HCT116 (cell line): Measurements from ENCODE around the gene DUSP16. TPM values are rescaled to one million over a fixed set of nuclear protein-coding genes. Genes with fewer than 3 reads are reported as not detected.

ENCODE experiments used
- ATAC-seq: fragments of 200-7000 bp; cut with Tn5 transposase; 2 replicates; pipeline ENCODE4 v1.9.1; 2020; ENCODE audit warnings: mild to moderate bottlenecking, moderate library complexity
- BruUV-seq: library from RNA; stranded (reverse); fragments of 400-500 nt; replicated peaks from 2 replicates; lab custom pipeline; 2021; lab: Mats Ljungman, UMichigan
- CTCF ChIA-PET: fragments of 300-600 bp; sonication (Branson Sonifier 250); formaldehyde crosslinking; loops from one replicate; lab custom pipeline; 2021; ENCODE audit warnings: antibody characterized with exemption; lab: Charles Lee
- POLR2A ChIA-PET: fragments of 300-600, 350-600 bp; sonication (Branson Sonifier 250); formaldehyde crosslinking; loops from one replicate; lab custom pipeline; 2021; ENCODE audit warnings: antibody characterized with exemption; lab: Charles Lee
- RAD21 ChIA-PET, 2 experiments: fragments of 300-600 bp; sonication (Branson Sonifier 250); formaldehyde crosslinking; loops; one replicate each; lab custom pipeline; 2023; ENCODE audit warnings: low total read pairs in 2 of 2; ENCODE audit not compliant: uncharacterized antibody in 2 of 2, unreplicated experiment in 2 of 2, low non-redundant PET in 1 of 2; lab: Charles Lee
- DNase-seq: peaks from one replicate; pipeline ENCODE4 v3.0.0-alpha.2; 2010; ENCODE audit warnings: low read depth, low spot score
- H2AFZ ChIP-seq: fragments of 200-600 bp; shearing (Covaris generic), sonication (generic); 2 replicates; pipeline ENCODE4 v1.6.1; 2017; ENCODE audit warnings: low read depth, mixed run types, mixed read lengths, antibody characterized with exemption, low read length; ENCODE audit not compliant: poor library complexity, severe bottlenecking
- H3K27ac ChIP-seq: 2 replicates; pipeline ENCODE4 v1.5.1; 2012; ENCODE audit warnings: low read depth, low read length
- H3K27me3 ChIP-seq: fragments of 200-600 bp; sonication (generic); 2 replicates; pipeline ENCODE4 v1.6.1; 2016; ENCODE audit warnings: mixed run types, low read length, mixed read lengths; ENCODE audit not compliant: insufficient read depth
- H3K36me3 ChIP-seq, 2 experiments: fragments of 200-500 bp in 1 of 2; fragments of 200-600 bp in 1 of 2; sonication (Bioruptor generic) in 1 of 2; sonication (generic) in 1 of 2; 2 replicates each; pipeline versions ENCODE4 v1.5.1 to v1.6.1; 2014 to 2016; ENCODE audit warnings: low read length in 2 of 2, inconsistent platforms in 1 of 2, mixed read lengths in 1 of 2, mixed run types in 1 of 2; ENCODE audit not compliant: insufficient read depth in 2 of 2, control insufficient read depth in 1 of 2
- H3K4me1 ChIP-seq, 2 experiments: fragments of 200-600 bp in 1 of 2; sonication (generic) in 1 of 2; 2 replicates each; pipeline versions ENCODE4 v1.5.1 to v1.6.1; 2012 to 2017; ENCODE audit warnings: low read length in 2 of 2, inconsistent platforms in 1 of 2, mild to moderate bottlenecking in 1 of 2, mixed read lengths in 1 of 2, mixed run types in 1 of 2, moderate library complexity in 1 of 2; ENCODE audit not compliant: insufficient read depth in 2 of 2, control insufficient read depth in 1 of 2
- H3K4me2 ChIP-seq: fragments of 200-600 bp; sonication (generic); 2 replicates; pipeline ENCODE4 v1.6.1; 2017; ENCODE audit warnings: mixed run types, low read length, mixed read lengths
- H3K4me3 ChIP-seq, 2 experiments: fragments of 200-600 bp in 1 of 2; sonication (generic) in 1 of 2; replicated peaks in 1 of 2; 2 replicates each; pipeline ENCODE4 v1.5.1; 2011 to 2016; ENCODE audit warnings: low read length in 2 of 2, control low read depth in 1 of 2, low read depth in 1 of 2, mild to moderate bottlenecking in 1 of 2, mixed read lengths in 1 of 2, mixed run types in 1 of 2
- H3K79me2 ChIP-seq: fragments of 200-600 bp; sonication (generic); 2 replicates; pipeline ENCODE4 v1.6.1; 2017; ENCODE audit warnings: mild to moderate bottlenecking, mixed run types, low read length, moderate library complexity, mixed read lengths; ENCODE audit not compliant: insufficient read depth
- H3K9ac ChIP-seq: fragments of 200-600 bp; sonication (generic); 2 replicates; pipeline ENCODE4 v1.6.1; 2016; ENCODE audit warnings: low read length, mixed read lengths
- H3K9me2 ChIP-seq: fragments of 200-600 bp; sonication (generic), shearing (Covaris generic); 2 replicates; pipeline ENCODE4 v1.6.1; 2017; ENCODE audit warnings: mixed run types, mild to moderate bottlenecking, moderate library complexity; ENCODE audit not compliant: insufficient read depth
- H3K9me3 ChIP-seq, 2 experiments: fragments of 200-500 bp in 1 of 2; fragments of 200-600 bp in 1 of 2; sonication (Bioruptor generic) in 1 of 2; sonication (generic) in 1 of 2; 2 replicates each; pipeline ENCODE4 v1.6.1; 2014 to 2017; ENCODE audit warnings: low read length in 2 of 2, mixed read lengths in 2 of 2, inconsistent platforms in 1 of 2, low read depth in 1 of 2, mild to moderate bottlenecking in 1 of 2, mixed run types in 1 of 2, moderate library complexity in 1 of 2; ENCODE audit not compliant: control insufficient read depth in 1 of 2, insufficient read depth in 1 of 2
- H4K20me1 ChIP-seq: fragments of 200-600 bp; sonication (generic), shearing (Covaris generic); 2 replicates; pipeline ENCODE4 v1.6.1; 2017; ENCODE audit warnings: mixed run types, mild to moderate bottlenecking, moderate library complexity; ENCODE audit not compliant: insufficient read depth
- CBX3 ChIP-seq: IDR thresholded peaks from 2 replicates; pipeline ENCODE4 v1.6.1; 2012; ENCODE audit warnings: low read depth
- CEBPB ChIP-seq: IDR thresholded peaks from 2 replicates; pipeline ENCODE4 v1.6.1; 2012; ENCODE audit warnings: low read depth
- JUND ChIP-seq: IDR thresholded peaks from 2 replicates; pipeline ENCODE4 v1.6.1; 2012
- SRF ChIP-seq: IDR thresholded peaks from 2 replicates; pipeline ENCODE4 v1.6.1; 2012; ENCODE audit warnings: low read depth
- TCF7L2 ChIP-seq: IDR thresholded peaks from 2 replicates; pipeline ENCODE4 v1.7.0; 2011; ENCODE audit warnings: borderline replicate concordance, inconsistent platforms; ENCODE audit not compliant: insufficient read depth, insufficient read length; ENCODE audit errors: extremely low read depth
- YY1 ChIP-seq: IDR thresholded peaks from 2 replicates; pipeline ENCODE4 v1.6.1; 2011; ENCODE audit warnings: low read length, low read depth, moderate library complexity, mild to moderate bottlenecking; ENCODE audit not compliant: insufficient replicate concordance; ENCODE audit errors: extremely low read depth
- intact Hi-C: fragments of 100-400 bp; cut with micrococcal nuclease; formaldehyde crosslinking; loops from 2 replicates; pipeline ENCODE4 v1.10.0; 2022
- total RNA-seq: library from RNA; stranded (reverse); gene quantifications from one replicate; pipeline ENCODE4 v1.2.1, GENCODE V29; 2021; ENCODE audit not compliant: unreplicated experiment
- TF ChIP-seq, protein P1 (sequence below): IDR thresholded peaks from 2 replicates; pipeline ENCODE4 v1.6.1; 2011; ENCODE audit warnings: mild to moderate bottlenecking, low read length, moderate library complexity; ENCODE audit not compliant: insufficient replicate concordance; ENCODE audit errors: extremely low read depth
- TF ChIP-seq, protein P2 (sequence below): IDR thresholded peaks from 2 replicates; pipeline ENCODE4 v1.6.1; 2012; ENCODE audit warnings: low read depth

The DUSP16 gene
- total RNA-seq, 1 experiment from 2014 or later = 13.4 TPM

GRCh38 chr12:12543959-12544358, 18.7 kb downstream of the DUSP16 start:
- no peaks in the 10 kb centered on the region for H3K27me3 ChIP-seq
- BruUV-seq = no TSS peak
- intact Hi-C loops = no loop called here
- TF ChIP-seq JUND = no peak
- H4K20me1 ChIP-seq = no peaks in the 10 kb centered on the region
- H3K9me3 ChIP-seq = no peaks in the 10 kb centered on the region
- no peak overlapping the region for H3K9ac ChIP-seq
- no peak overlapping the region for H2AFZ ChIP-seq
- no peaks in the 10 kb centered on the region for H3K36me3 ChIP-seq
- no peak overlapping the region for H3K4me2 ChIP-seq
- DNase-seq = no peak
- H3K9me2 ChIP-seq = no peaks in the 10 kb centered on the region
- H3K79me2 ChIP-seq = no peaks in the 10 kb centered on the region
- CTCF ChIA-PET = no interaction called here
- RAD21 ChIA-PET = no interaction called here
- no peak for ATAC-seq
- POLR2A ChIA-PET = no interaction called here
- no peak overlapping the region for H3K27ac ChIP-seq
- H3K4me1 ChIP-seq = no peaks in the 10 kb centered on the region
- no peak overlapping the region for H3K4me3 ChIP-seq

DNA sequence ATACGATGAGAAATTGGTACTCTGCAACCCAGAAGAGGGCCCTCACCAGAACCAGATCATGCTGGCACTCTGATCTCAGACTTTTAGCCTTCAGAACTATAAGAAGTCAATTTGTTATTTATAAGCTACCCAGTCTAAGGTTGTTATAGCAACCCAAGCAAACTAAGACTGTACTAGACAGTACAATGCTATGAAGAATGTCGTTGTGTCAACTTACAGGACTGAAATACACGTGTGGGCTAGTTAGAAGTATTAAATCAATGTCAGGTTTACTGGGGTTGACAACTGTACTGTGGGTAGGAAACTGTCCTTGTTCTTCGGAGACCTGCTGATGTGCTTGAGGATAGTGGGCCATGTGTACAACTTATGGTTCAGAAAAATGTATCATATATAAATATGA, 19.7 kb downstream of the DUSP16 start:
- H3K27me3 ChIP-seq = no peaks in the 10 kb centered on the region
- H3K4me1 ChIP-seq = no peaks in the 10 kb centered on the region
- H3K9me2 ChIP-seq = no peaks in the 10 kb centered on the region
- TF ChIP-seq, protein P1, sequence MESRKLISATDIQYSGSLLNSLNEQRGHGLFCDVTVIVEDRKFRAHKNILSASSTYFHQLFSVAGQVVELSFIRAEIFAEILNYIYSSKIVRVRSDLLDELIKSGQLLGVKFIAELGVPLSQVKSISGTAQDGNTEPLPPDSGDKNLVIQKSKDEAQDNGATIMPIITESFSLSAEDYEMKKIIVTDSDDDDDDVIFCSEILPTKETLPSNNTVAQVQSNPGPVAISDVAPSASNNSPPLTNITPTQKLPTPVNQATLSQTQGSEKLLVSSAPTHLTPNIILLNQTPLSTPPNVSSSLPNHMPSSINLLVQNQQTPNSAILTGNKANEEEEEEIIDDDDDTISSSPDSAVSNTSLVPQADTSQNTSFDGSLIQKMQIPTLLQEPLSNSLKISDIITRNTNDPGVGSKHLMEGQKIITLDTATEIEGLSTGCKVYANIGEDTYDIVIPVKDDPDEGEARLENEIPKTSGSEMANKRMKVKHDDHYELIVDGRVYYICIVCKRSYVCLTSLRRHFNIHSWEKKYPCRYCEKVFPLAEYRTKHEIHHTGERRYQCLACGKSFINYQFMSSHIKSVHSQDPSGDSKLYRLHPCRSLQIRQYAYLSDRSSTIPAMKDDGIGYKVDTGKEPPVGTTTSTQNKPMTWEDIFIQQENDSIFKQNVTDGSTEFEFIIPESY = no peak
- no peak for TF ChIP-seq CEBPB
- TF ChIP-seq TCF7L2 = no peak
- no peak for TF ChIP-seq YY1
- TF ChIP-seq, protein P2, sequence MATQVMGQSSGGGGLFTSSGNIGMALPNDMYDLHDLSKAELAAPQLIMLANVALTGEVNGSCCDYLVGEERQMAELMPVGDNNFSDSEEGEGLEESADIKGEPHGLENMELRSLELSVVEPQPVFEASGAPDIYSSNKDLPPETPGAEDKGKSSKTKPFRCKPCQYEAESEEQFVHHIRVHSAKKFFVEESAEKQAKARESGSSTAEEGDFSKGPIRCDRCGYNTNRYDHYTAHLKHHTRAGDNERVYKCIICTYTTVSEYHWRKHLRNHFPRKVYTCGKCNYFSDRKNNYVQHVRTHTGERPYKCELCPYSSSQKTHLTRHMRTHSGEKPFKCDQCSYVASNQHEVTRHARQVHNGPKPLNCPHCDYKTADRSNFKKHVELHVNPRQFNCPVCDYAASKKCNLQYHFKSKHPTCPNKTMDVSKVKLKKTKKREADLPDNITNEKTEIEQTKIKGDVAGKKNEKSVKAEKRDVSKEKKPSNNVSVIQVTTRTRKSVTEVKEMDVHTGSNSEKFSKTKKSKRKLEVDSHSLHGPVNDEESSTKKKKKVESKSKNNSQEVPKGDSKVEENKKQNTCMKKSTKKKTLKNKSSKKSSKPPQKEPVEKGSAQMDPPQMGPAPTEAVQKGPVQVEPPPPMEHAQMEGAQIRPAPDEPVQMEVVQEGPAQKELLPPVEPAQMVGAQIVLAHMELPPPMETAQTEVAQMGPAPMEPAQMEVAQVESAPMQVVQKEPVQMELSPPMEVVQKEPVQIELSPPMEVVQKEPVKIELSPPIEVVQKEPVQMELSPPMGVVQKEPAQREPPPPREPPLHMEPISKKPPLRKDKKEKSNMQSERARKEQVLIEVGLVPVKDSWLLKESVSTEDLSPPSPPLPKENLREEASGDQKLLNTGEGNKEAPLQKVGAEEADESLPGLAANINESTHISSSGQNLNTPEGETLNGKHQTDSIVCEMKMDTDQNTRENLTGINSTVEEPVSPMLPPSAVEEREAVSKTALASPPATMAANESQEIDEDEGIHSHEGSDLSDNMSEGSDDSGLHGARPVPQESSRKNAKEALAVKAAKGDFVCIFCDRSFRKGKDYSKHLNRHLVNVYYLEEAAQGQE = no peak
- TF ChIP-seq CBX3 = no peak
- TF ChIP-seq SRF = no peak
- POLR2A ChIA-PET = no interaction called here
- no peak overlapping the region for H3K4me2 ChIP-seq
- RAD21 ChIA-PET = no interaction called here
- H3K9ac ChIP-seq = no peak overlapping the region
- DNase-seq (no peak), ATAC-seq (no peak)
- no TSS peak for BruUV-seq
- H3K36me3 ChIP-seq = no peaks in the 10 kb centered on the region
- H3K4me3 ChIP-seq = no peak overlapping the region
- no peaks in the 10 kb centered on the region for H3K79me2 ChIP-seq
- CTCF ChIA-PET = interaction anchor here (0.6 kb wide), 1 partner anchor 194 kb away, joined by 3 read pairs; no protein-coding TSS in a partner anchor
- H2AFZ ChIP-seq = no peak overlapping the region
- no peaks in the 10 kb centered on the region for H3K9me3 ChIP-seq
- no peak overlapping the region for H3K27ac ChIP-seq
- no peaks in the 10 kb centered on the region for H4K20me1 ChIP-seq
- intact Hi-C loops = no loop called here
